Colonic mucosa (tissue), 4 donors: Measurements from ENCODE around the gene MRPL21. TPM values are rescaled to one million over a fixed set of nuclear protein-coding genes. Genes with fewer than 3 reads are reported as not detected.

Source experiments
- DNase-seq: peaks from one replicate; pipeline ENCODE4 v3.0.0-alpha.2; 2020
- H3K27ac ChIP-seq: fragments of 200-600 bp; one replicate; pipeline ENCODE4 v1.8.0; 2021
- H3K27me3 ChIP-seq: fragments of 200-600 bp; one replicate; pipeline ENCODE4 v1.8.0; 2021
- H3K36me3 ChIP-seq: fragments of 200-600 bp; one replicate; pipeline ENCODE4 v1.8.0; 2021
- H3K4me1 ChIP-seq: fragments of 200-600 bp; one replicate; pipeline ENCODE4 v1.8.0; 2021; ENCODE audit warnings: mild to moderate bottlenecking
- H3K4me3 ChIP-seq: fragments of 200-600 bp; one replicate; pipeline ENCODE4 v1.8.0; 2021
- H3K9ac ChIP-seq, 2 donors: one replicate each; pipeline ENCODE4 v1.7.0; 2013; ENCODE audit warnings: control low read depth in 2 of 2, low read depth in 2 of 2, low read length in 2 of 2
- H3K9me3 ChIP-seq: fragments of 200-600 bp; one replicate; pipeline ENCODE4 v1.8.0; 2021
- CTCF ChIP-seq: fragments of 200-600 bp; IDR thresholded peaks from one replicate; pipeline ENCODE4 v1.8.0; 2022; ENCODE audit warnings: antibody characterized with exemption, mild to moderate bottlenecking
- intact Hi-C: fragments of 100-400 bp; cut with DNase I; formaldehyde crosslinking; loops from one replicate; pipeline ENCODE4 v1.14.1; 2022
- total RNA-seq, 2 donors: library from RNA; stranded (reverse); fragmentation: NEBNext Ultra II Directional in 1 of 2; extraction: Animal tissue kit (Norgen Biotek cat#: 25700) in 1 of 2; gene quantifications; one replicate each; pipeline ENCODE4 v1.2.1, GENCODE V29; 2021
- donor health status: healthy.
- donor health status: DM: no; HTN: no; CAD: no.
- donor health status: DM: no; HTN: no; CAD: no.

The MRPL21 gene
- total RNA-seq, 2 donors from 2014 or later: 59.8 to 104 TPM

- no peaks in the 10 kb centered on the region for H3K27me3 ChIP-seq
- H3K9ac ChIP-seq: no peak overlapping the region
- H3K9me3 ChIP-seq: no peaks in the 10 kb centered on the region
- H3K4me3 ChIP-seq: no peak overlapping the region
- no peaks in the 10 kb centered on the region for H3K36me3 ChIP-seq
- H3K4me1 ChIP-seq: no peaks in the 10 kb centered on the region
- H3K27ac ChIP-seq: no peak overlapping the region
- DNase-seq: no peak
- intact Hi-C loops: no loop called here
- TF ChIP-seq CTCF: no peak
Observed at GRCh38 chr11:68947151-68947550, 43.5 kb upstream of the MRPL21 start.

- no peak for DNase-seq
- TF ChIP-seq CTCF: no peak
- no peak overlapping the region for H3K9ac ChIP-seq
- no peak overlapping the region for H3K27ac ChIP-seq
- H3K27me3 ChIP-seq: no peaks in the 10 kb centered on the region
- no peaks in the 10 kb centered on the region for H3K9me3 ChIP-seq
- no peaks in the 10 kb centered on the region for H3K36me3 ChIP-seq
- no peaks in the 10 kb centered on the region for H3K4me1 ChIP-seq
- intact Hi-C loops: no loop called here
- no peak overlapping the region for H3K4me3 ChIP-seq
Observed at GRCh38 chr11:68946416-68947090, 42.9 kb upstream of the MRPL21 start.

DNA sequence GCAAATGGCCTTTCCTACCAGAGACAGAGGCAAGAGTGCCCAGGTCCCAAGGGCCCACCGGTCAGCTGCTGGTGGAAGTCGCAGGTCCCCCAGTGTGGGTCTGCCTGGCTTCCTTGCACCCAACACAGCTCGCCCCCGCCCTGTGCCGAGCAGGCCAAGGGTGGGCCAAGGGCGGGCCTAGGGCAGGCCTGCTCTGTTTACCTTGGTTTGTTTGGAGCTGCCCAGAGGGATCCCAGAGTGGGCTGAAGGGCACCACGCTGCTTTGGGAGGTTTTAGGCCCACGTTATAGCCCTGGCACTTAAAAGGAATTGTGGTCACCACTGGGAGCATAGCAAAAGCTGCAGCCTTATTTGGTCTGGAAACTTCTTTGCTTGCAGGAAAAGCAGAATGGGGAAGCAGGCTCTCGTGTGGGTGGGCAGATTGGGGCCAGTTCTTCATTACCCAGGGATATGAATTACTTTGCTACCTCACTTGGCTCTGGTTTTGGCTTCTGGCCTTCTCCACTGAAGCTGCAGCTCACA lies 39.2 kb upstream of the MRPL21 start:
- Histone ChIP-seq H3K4me1 (no peaks in the 10 kb centered on the region), H3K36me3 (no peaks in the 10 kb centered on the region), H3K9me3 (no peaks in the 10 kb centered on the region), H3K4me3 (no peak overlapping the region), H3K9ac (peak overlapping the region in 1 of 2 donors; percentile 33), H3K27me3 (no peaks in the 10 kb centered on the region), H3K27ac (peak overlapping the region; percentile 63)
- intact Hi-C loops: no loop called here
- TF ChIP-seq CTCF: no peak
- DNase-seq: no peak

- Histone ChIP-seq H3K36me3 (peaks cover 6% of the 10 kb centered on the region), H3K9ac (no peak overlapping the region), H3K4me1 (no peaks in the 10 kb centered on the region), H3K4me3 (no peak overlapping the region), H3K27ac (peak overlapping the region; percentile 63), H3K9me3 (no peaks in the 10 kb centered on the region), H3K27me3 (no peaks in the 10 kb centered on the region)
- no peak for TF ChIP-seq CTCF
- intact Hi-C loops: no loop called here
- no peak for DNase-seq
Observed at GRCh38 chr11:68942095-68942620, 38.5 kb upstream of the MRPL21 start.

DNA sequence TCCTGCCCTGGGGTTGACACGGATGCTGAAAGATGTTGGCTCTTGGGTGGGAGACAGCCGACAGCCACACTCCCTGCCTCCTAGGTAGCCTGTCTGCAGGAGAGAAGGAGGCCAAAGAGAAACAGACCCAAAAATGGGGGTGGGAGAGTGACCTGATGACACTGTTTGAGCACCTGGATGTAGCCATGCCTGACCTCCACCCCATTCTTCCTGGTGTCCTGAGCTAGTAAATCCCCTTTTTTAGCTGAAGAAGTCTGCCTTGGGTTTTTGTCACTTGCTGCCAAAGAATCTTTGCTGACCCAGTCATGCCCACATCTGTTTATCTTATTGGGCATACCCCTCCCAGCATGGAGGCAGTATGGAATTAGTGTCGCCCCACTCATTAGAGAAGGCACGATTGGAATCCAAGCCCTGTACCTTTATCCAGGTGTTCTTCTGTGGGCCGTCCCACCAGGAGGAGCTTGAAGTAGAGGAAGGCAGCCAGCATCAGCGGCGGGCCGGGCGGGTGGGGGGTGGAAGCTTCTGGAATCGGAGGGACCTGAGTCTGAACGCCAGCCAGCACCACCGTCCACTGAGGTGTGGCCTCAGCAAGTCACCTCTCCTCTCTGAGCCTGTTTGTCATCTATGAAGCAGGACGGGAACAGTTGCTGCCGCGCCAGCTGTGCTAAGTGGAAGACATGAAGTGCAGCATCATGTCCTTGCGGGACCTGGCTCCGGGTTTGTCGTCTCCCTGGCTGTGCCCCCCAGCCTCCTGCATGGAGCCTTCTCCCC lies 37.9 kb upstream of the MRPL21 start:
- Histone ChIP-seq H3K4me3 (no peak overlapping the region), H3K4me1 (no peaks in the 10 kb centered on the region), H3K9ac (no peak overlapping the region), H3K36me3 (peaks cover 13% of the 10 kb centered on the region), H3K27ac (no peak overlapping the region), H3K9me3 (no peaks in the 10 kb centered on the region), H3K27me3 (no peaks in the 10 kb centered on the region)
- intact Hi-C loops: no loop called here
- no peak for DNase-seq
- no peak for TF ChIP-seq CTCF
